NCI-H2227 treated with DMSO at 0.1 percent for 48 hours (cell line): ENCODE data around the gene DACH1.
"Not testable (repeated sequence)": the region's sequence is repeated elsewhere in the genome, so short reads cannot be mapped to it uniquely, and the experiment has no call there.

ENCODE experiments used
- DNase-seq: peaks from one replicate; lab custom pipeline; 2025; lab: John Stamatoyannopoulos, UW

The DACH1 gene

DNA sequence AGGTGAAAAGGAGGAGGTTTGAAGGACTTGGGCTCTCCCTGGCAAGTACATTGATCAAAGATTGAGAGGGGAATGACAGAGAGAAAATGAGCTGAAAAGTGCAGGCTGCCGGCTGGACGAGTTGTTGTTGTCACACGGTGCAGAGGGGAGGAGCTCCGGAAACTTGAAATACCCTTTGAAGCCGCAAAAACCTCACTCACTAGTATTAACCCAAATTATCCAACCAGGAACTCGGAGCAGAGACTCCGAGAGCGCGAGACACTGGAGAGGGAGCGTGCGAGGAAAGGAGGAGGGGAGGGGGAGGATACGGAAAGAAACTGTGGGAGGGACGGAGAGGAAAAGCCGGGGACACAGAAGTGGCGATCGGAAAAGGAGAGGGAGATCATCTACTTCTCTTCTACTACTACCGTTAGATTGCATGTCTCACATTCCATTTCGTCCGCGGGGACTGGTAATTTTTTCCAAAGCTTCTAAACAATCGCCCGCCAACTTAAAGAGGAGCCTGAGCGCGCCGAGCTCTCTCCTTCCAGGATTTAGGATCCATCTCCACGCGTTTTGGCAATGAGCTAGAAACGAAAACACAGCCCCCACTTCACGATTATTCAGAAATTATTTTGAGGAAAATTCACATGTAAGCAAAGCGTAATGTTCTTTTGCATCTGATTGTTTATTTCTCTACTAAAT is at the start of gene DACH1:
Gene DACH1 (minus strand): TSS at position 74 of the 684 bp plus-strand sequence.
- DNase-seq: peak; percentile 72

DNA sequence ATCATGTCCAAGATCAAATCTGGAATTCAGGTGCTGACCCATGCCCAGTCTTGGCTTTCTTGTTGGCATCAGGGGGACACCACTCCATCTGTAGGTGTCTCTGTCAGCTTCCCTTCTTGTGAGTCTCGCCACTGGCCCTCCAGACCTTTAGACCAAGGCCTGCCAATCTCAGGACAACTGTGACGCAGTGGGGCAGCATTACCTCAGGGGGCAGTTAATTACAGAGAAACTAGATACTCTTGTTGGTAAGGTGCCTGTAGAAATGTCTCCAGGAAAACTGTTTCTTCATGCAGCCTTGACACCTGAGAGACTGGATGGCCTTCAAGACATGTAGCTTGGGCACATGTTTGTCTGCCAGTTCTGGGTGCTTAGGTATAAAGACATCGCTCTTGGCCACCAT is 46.7 kb upstream of the DACH1 start:
- DNase-seq: no peak

DNA sequence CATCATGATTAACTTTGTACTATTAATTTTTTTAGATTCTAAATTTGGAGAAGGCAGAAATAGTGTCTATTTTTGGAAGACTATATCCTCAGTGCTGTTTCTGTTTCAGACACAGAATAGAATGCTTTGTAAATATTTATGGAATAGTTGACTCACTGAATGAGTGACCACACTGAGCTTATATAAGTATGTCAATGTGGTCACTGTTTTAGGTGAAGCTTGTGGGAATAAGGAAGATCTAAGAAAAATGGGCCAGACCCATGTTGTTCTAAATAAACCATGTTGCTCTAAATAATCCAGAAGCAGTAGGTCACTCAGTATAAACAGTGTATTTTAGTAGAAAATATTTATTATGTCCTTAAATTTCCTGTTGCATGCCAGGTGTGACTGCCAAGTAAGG is 45.5 kb upstream of the DACH1 start:
- DNase-seq: no peak

DNA sequence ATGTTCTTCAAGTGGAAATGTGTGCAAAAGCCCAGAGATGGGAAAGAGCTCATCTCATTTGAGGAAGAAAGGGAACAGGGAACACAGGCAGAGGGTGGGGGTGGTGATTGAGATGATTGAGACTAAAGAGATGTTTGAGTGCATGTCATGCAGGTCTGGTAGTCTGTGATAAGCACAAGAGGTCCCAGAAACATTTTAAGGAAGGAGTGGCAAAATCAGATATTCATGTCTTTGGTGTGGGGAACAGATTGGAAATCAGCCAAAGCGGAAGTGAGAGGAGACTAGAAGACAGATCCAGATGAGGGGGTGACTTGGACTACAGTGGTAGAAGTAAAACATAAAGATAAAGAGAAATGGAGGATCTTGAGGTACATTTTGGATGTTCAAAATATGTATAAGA is 39.4 kb upstream of the DACH1 start:
- no peak for DNase-seq

DNA sequence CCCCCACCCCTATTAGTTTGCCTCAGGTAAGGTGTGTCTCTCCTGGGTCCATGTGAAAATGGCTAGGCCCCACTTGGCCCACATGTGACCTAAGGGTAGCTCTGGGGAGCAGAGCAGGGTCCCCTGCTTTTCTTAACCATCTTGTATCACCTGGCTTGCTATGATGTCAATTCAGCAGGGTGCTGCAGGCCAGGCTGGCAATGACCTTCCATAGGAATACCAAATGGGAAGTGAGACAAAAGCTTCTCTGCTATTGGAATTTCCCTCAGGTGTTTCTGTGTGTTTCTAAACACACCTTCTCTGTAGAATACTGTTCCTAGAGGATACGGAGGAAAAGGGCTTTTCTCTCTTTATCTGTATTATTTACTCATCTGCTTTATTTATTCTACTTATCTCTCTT is 35.7 kb upstream of the DACH1 start:
- DNase-seq: no peak

- not testable (repeated sequence) for DNase-seq
These were observed 26.5 kb upstream of the DACH1 start for GRCh38 chr13:71893506-71893905.

DNA sequence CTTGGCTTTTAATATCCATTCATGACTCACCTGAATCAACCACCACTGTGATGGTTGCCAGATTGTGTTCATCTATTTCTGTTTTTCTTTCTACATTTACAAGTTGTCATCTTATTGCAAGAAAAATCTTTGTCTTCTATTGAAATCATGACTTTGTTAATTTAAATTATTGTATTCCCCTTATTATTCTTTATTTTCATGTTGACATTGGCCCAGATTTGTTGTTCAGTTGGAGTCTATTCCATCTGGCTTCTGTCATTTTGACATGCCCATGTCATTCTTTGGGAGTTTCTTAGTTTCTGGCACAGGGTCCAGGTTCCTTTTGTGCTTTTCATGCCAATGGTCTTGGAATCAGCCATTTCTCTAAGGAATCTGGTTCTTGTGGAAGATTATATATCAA is 19.9 kb upstream of the DACH1 start:
- no peak for DNase-seq

GRCh38 chr13:71882120-71882519 is 15.1 kb upstream of the DACH1 start:
- DNase-seq: no peak

- no peak for DNase-seq
These were observed 13.9 kb upstream of the DACH1 start for GRCh38 chr13:71880753-71881541.

- no peak for DNase-seq
These were observed 12.9 kb upstream of the DACH1 start for GRCh38 chr13:71879808-71880344.

DNA sequence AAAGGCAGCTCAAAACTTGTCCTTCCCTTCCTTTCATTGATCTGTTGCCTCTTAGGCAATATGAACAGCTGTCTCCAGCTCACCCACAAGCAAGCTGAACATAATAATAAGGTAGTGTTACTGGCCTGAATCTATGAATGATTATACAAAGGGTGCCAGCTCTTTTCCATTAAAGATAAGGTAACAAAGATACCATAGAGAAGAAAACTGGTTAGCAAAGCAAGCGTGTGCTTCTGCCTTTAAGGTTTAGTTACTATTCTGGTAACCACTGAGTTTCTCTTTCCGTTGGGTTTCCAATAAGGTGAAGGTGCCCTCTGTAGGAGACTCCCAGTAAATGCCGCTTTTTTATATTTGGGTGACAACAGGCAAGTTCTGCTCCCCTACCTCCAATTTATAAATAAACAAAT is 12.1 kb upstream of the DACH1 start:
- DNase-seq: peak; percentile 29

GRCh38 chr13:71877256-71877653 is 10.3 kb upstream of the DACH1 start:
- no peak for DNase-seq

DNA sequence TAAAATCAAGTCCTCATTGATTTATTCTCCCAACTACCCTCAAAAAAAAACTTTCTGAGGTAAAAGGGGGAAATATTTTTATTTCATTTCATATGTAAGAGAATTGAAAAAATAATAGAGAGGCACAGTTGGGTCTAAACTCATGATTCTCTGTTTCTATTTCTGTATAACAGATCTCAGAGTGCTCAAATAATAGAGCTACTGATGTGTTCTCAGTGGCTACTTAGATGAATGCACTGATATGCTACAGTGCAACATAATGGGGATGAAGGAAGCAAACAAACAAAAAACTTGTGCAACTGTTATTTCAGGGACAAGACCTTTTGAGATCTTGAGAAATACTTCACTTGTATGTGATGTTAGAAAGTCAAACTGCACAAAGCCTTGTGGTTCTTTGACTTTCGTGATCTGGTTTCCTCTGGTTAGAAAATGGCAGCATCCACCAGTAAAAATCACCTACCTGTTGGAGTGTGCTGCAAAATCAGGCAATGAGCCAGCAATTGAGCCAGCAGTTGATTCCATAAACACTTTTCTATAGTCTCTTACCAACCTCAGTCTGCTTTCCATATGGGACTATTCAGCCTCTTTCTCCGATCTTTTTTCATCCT is 9.7 kb upstream of the DACH1 start:
- no peak for DNase-seq

GRCh38 chr13:71875823-71876222 is 8.8 kb upstream of the DACH1 start:
- DNase-seq: no peak

DNA sequence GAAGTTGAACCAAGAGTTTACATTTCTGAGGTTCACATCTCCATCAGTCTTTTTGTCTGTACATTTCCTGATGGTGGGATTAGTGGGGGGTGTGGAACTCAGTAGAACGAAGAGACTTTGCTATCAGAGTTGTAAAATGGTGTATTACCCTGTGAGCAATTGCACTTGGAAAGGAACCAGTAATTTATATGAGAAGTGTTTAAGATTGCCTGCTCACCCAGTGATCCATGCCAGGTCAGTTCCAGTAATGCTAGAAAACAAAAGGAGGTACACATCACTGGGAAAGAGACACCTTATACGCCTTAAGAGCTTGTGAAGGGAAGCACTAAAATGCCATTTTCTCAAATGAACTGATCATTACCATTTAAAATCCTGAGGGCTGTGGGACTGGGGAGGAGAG is 7.5 kb upstream of the DACH1 start:
- DNase-seq: peak; percentile 61

DNA sequence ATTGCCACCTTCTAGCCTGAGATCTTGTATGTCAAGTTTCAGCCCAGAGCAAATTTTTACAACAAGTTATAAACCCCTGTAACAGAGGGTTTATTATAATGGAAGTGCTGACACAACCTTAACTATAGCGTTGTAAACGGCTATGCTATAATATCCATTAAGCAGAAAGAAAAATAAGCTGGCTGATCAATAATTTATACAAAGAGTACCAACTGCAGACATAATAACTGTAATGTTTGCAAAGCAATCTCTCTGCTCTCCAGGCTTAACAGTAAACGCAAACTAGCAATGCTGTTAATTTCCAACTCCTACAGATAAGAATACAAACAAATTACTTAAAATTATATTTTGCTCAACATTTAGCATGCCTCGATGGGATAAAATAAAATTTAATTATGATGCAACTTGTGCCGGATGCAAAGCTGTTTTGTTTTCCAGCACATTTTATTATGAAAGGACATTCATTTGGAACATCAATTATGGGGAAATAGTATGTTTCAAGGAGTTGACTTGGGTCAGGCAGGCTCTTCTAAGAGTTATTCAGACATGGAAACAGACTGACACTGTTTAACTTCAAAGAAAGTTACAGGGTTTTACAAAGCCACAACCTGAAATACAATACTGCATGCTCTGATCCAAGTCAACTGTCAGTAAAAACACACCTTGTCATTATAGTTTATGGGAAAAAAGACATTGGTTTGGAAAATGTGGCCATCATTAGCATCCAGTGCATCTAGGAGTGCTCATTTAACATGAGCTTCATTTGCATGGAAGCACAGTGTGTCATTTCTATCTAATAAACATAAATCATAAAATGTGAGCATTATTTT is 6.6 kb upstream of the DACH1 start:
- DNase-seq: peak; percentile 27

DNA sequence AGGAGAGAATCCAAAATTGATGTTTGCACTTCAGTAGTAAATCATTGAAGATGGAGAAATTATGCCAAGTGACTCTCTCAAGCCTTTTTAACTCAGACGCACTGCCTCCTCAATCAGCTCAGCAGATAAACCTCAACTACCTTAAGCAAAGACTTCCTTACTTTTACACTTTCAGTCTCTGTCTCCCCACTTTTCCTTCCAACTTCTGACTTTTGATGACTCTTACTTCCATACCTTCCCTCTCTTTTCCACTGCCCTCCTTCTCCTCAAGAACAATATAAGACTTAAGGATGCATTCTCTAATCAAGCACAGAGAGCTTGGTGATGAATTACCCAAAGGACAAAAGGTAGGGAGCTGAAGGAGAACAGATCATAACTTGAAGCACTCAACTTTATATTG is 4.8 kb upstream of the DACH1 start:
- no peak for DNase-seq

DNA sequence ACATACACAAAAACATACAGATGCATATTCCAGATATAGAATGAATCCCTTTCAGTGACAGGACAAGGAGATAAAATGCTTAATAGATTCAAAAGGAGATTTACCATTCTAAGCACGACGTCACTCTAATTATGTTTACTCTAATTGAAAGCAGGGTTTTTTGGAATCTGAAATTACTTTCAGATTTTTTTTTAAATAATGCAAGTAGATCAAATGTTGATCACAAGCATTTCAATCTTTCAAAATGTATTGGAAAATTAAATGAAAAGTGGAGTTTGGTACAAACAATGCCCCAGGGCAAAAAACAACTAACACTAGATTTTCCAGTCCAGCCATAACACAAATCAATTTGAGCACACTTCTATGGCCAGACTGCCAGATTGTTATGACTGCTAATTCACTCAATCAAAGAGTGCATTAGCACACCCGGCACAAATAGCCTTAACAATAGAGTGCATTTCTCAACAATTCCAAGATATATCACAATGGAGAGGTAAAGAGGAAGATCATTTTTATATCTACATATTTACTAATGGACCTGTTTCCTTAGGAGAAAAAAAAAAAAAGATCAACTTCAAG is 4.3 kb upstream of the DACH1 start:
- no peak for DNase-seq

- no peak for DNase-seq
These were observed 3.1 kb upstream of the DACH1 start for GRCh38 chr13:71870100-71870499.

DNA sequence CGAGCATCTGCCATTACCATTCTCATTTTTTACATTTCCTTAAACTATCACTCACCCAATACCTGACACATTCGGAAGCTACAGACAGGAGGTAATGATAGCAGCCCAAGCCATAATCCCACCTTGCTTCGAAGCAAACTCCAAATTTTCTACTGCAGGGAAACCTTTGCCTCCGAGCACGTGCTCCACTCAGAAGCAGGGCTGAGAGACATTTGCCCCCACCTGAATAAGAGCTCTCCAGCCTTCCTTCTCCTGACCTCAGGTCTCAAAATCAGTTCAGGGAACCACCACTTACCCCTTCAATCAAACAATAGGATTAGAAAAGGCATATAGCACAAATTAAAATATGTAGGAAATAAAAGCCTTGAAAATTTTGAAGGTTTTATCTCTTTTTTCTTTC is 2.3 kb upstream of the DACH1 start:
- DNase-seq: no peak

- no peak for DNase-seq
These were observed 471 bp downstream of the DACH1 start for GRCh38 chr13:71866335-71867130.
